GM19099 (cell line): ENCODE results near the gene THOC7.

Experiments
- POLR2A ChIP-seq: IDR thresholded peaks from 3 replicates; pipeline ENCODE4 v1.6.1; 2011; ENCODE audit warnings: low read depth; ENCODE audit not compliant: insufficient read length; ENCODE audit errors: extremely low read depth

Gene THOC7

DNA sequence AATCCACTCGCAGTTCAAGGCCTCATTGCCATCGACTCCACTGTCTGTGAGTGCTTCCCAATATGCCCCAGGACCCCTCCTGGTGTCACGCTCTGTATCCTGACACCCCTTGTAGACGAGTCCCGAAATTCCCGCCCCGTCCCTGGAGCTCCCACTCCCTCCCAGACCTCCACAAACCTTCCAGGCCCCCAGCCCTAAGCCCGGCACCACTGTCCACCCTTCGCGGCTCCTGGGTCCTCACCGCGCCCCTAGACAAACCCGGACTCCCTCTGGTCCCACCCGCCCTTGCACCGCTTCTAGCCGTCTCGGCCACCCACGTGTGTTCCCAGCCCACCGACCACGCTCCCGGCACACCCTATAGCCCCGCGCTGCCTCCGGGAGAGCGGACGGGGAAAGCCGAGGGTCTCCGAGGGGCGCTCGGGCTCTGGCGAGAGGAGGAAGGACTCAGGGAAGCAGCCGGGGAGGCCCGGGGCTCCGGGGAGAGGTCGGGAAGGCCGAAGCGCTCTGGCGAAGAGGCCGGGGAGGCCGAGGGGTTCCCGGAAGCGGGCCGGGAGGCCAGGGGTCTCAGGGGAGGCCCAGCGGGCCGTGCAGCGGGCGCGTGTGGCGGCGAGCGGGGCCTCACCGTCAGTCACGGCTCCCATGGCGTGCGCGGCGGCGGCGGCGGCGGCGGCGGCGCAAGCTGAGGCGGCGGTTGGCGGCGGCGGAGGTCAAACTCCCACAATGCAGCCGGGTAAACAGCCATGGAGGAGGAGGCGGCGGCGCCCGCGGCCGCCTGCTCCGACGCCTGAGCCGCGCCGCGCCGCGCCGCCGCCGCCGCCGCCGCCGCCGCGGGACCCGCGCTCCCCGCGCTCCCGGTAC lies at the start of gene THOC7, which contains the start of gene ATXN7:
Gene THOC7 (minus strand): TSS at position 656 of the 858 bp plus-strand sequence. CDS start 15 bp downstream, at position 641.
Gene ATXN7 (plus strand): TSS at position 718 of the 858 bp plus-strand sequence. CDS start 48,732 bp downstream, outside the sequence.
- peak; percentile 75 for TF ChIP-seq POLR2A

DNA sequence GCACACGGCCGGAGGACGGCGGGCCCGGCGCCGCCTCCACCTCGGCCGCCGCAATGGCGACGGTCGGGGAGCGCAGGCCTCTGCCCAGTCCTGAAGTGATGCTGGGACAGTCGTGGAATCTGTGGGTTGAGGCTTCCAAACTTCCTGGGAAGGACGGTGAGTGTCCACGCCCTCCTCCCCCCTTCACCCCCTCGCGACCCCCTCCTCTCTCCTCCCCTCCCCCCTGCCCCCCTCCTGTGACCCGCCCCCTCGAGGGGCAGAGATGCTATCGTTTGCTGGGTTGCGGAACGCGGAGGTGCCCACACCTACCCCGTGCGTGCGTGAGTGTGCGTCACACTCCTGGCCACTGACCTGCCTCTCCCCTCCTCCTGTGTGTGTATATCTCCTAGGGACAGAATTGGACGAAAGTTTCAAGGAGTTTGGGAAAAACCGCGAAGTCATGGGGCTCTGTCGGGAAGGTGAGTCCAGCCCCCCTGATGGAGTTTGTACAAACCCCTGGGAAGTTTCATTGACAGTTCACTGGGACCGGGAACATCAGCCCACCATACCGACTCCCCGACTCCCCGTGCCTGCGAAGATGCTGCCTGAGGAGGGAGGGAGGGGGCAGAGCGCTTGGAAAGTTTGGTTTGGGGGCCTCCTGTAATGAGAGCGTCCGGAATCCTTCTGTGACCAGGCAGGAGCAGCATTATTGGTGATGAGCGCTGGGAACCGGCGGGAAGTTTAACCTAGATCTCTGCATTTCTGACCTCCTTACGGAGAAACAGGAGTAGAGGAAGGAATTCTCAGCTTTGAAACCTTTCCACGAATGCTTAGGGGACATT lies 49.4 kb upstream of the THOC7 start:
- no peak for TF ChIP-seq POLR2A

DNA sequence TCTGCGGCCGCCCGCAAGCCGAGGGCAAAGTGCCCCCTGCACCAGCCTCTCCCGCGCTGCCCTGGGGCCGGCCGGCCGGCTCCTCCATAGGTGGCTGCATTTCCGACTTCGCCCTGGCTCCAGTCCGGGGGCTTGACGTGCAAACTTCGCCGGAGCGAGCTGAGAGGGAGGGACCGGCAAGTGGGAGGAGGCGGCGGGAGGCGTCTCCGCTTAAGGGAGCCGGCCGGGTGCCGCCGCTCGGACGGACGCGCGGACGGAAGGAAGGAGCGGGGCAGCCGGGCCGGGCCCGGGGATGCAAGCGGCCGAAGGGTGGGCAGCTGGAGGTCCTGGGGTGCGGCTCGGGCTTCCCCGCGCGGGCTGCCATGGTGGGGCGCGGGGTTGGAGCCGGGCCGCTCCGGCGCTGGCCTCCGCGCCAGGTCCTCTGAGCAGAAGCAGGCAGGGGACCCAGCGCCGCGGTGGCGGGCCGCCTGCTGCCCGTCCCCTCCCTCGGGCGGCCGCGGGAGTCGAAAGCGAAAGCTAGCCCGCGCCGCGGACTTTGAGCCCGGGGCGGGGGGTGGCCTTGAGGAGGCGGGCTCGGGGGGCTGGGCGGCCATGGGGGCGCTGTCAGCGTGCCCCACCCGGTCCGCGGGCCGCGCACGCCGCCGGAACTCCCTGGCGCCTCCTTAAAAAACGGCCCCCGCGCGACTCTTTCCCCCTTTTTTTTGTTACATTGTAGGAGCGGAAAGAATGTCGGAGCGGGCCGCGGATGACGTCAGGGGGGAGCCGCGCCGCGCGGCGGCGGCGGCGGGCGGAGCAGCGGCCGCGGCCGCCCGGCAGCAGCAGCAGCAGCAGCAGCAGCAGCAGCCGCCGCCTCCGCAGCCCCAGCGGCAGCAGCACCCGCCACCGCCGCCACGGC lies 48.5 kb upstream of the THOC7 start, which contains the start of gene SCAANT1:
Gene SCAANT1 (minus strand): TSS at position 511 of the 895 bp plus-strand sequence.
- peak; percentile 68 for TF ChIP-seq POLR2A

DNA sequence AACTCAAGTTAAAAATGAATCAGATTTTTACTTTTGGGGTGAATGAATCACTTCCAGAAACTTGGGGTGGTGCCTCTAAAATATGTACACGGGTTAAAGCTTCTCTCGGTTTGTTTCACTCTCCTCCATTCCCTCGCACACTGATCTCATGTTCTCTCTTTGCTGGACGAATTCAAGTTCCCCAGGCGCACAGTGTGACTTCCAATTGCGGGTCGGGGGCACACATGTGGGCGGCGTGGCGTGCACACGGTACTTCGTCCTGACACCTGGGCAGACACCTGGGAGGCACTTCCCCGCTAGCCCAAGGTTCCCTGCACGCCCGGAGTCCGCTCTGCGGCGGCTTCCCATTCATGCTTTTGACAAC lies 47.9 kb upstream of the THOC7 start:
- TF ChIP-seq POLR2A, result no peak

DNA sequence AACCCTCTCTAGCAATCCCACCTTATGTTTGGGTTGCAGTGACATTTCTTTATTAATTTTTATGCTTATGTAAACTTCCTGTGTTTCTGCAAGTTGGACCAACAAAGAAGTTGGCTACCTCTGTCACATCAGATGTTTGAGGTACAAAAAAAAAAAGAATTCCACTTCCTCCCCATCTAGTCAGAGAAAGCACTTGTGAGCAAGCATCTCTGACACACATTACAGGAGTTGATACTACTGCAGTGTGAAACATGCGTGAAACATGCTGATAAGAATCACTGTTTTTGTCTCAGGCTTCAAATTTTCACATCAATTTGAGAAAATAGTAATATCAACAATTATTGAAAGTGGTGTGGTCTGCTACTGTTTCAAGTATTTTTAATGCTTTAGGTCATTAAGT lies 47.3 kb upstream of the THOC7 start:
- TF ChIP-seq POLR2A, result no peak

DNA sequence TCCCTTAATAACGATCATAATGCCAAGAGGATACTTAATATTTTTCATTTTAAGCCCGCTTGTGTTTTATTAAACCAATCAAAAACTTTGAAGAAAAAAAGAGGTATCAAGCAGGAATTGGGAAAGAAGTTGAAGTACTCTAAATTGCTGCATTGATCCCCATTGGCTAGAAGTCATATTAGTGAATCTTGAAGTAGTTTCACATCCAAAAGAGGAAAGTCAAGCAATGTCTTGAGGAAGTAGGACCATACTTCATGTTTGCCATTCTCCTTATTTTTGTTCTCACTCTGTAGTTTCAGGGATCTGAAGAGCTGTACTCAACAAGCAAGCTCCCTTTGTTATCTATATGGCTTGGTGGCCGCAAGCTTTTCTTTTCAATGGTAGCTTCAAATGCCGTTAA lies 46.4 kb upstream of the THOC7 start:
- no peak for TF ChIP-seq POLR2A

DNA sequence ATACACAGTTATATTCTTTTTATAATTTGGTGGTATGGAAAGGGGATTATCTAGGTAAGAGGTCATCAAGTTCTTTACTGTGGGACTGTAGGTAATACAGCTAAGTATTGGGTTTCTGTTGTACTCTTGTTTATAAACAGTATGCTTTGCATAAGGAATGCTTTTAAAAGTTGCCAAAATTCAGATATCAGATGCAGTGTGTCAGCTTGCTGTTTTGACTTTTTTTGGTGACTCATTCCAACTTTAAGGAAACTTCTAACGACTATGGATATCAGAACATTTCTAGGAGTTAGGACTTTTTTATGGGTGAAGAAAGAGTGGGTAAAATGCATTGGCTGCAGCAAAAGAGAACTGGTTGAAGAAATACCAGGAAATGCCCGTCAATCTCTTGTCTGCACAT lies 45.8 kb upstream of the THOC7 start:
- TF ChIP-seq POLR2A, result no peak

DNA sequence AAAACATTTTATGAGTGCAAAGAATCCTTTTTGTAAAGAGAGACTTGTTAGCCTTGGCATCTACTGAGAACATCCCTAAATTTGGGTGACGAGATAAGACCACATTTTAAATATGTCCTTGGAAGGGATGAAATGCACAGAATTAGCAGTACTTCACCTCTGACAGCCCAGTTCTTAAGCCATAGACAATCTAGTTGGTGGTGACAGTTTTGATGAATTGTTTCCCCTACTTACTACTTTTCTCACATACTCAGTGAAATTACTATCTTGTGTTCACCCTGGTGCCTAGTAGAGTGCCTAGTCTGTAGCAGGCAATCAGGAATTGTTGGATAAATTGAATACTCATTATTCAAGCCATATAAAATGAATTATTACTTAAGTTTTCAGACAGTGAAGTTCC lies 45.2 kb upstream of the THOC7 start:
- TF ChIP-seq POLR2A, result no peak

DNA sequence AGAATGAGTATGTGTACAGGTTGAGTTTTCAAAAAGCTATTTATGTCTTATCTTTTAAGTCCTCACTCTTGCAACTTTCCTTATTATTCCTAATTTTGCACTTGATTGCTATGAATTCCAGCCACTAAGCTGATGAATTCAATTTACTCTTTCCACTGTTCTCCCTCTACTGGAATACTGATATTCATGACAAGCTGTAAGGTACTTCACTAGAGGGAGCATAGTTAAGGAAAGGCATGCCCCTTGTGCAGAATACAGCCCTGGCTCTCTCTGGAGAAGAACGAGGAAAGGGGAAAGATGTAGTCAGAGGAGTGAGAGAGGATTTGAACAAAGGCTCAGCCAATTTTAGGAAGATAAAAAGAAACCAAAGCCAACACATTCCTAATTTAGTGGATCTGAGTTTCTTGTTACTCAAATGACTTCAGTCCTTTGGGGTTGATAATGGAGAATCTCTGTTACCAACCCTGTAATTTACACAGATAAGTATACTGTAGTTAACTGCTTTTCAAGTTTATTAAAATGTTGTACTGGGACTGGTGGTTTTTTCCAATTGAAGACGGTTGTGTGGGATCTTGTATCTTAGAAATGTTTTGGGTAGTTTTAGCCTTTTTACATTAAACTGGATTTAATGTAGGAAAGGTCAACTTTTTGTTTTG lies 44.6 kb upstream of the THOC7 start:
- no peak for TF ChIP-seq POLR2A

DNA sequence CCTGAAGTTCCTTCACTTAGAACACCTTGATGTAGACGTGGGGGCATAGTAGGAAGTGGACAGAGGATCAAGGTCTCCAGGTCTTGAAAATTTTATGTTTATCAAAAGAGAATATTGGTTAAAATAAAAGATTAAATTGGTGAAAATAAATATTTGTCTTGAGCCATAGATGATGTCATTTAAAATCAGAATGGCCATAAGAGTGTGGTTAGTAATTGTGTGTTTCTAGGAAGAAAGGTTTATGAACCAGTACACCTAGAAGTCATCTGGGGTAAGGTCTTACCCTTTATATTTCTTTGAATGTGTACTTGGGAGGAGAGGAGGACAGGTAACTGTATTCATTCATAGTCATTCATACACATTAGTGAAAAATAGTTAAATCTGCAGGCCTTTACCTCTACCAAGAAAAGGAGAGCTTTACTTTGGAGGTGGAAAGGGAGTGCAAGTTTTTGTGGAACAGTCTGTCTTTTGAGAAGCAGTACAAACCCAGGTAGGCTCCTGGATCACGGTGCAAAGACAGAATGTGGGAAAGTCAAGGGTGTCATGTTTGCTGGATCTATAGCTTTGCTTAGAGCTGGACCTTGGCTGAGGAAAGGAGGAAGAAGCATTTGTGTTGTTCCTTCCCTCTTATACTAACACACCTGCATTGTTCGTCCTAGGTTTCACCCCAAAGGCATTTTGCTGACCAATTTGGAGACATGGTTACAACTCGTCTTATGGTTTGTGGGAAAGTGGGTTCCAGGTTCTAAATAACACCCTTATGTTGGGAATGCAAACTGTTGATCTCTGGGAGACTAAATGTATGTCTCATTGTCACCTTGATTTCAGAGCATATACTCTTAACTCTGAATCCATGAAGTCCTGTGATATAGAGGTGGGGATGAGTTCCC lies 42.4 kb upstream of the THOC7 start:
- TF ChIP-seq POLR2A, result no peak

DNA sequence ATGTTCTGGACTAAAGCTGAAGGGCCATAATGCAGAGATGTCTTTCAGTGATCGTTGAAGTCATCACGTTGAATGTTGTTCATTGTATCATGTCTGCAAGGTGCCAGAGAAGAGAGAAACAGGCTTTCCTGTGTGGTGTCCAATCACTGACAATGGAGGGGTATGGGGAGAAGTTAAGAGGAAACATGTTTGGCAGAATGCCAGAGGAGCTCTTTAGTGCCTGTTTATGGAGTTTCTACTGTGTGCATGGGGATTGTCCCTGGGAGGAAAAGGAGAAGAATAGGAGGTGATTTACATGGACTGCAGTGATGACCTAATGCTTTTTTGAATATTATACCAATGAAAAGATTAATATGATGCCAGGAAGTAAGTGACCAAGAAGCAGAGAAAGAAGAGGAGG lies 36.9 kb upstream of the THOC7 start:
- no peak for TF ChIP-seq POLR2A

DNA sequence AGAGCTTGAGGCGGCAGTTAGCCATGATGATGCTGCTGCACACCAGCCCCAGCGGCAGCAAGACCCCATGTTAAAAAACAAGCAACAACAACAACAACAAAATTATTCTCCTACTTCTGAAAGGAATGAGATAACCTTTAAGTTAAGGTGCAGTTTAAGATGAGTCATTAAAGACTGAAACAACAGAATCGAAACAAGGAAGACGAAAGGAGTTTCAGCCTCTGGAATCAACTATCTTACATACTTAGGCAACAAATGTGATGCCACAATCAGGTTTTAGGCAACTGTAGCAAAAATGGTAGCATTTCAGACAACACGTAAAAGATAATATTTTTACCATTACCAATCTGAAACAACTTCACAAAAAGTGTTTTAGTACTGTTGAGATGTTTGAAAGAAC lies 36.4 kb upstream of the THOC7 start:
- no peak for TF ChIP-seq POLR2A

DNA sequence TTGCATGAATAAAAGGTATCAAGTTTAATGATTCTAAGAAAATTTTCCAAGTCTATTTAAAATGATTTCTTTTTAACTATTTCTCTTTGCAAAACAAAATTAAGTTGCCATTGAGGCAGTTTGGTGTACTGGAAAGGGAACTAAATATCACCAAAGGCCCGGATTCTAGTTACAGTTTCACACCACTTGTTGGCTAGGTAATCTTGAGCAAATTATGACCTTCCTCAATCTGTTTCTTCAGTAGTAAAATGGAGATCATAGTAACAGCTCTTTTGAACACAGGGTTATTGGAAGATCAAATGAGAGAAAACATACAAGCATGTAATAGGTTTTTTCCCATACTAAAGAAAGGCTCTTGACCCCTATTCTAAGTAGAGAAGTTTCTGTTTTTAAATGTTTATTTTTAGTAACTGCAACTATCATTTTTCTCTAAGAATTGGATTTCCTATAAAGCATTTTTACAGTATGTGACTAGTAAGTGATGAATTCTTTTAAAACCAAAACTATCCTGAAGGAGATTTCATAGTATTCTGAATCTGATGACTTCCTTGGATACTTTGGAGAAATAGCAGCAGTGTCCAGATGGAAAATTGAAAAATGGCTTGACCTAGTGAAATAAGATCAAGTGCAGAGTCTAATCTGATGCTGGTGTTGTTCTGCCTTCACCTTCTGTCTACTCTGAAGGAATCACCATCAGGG lies 32.9 kb upstream of the THOC7 start:
- TF ChIP-seq POLR2A, result no peak
